Activated CD8-positive, alpha-beta T cell treated with anti-CD3 and anti-CD28 coated beads, Interleukin-2, amount 10 ng/mL, durations not matched to agents 7 days and 5 days (primary cell): ENCODE measurements around the gene SLC9A9. TPM values are rescaled to one million over a fixed set of nuclear protein-coding genes. Genes with fewer than 3 reads are reported as not detected.

Experiments used
- ATAC-seq: fragments of 150-1000 bp; cut with Tn5 transposase; one replicate; pipeline ENCODE4 v1.10.0; 2021; ENCODE audit warnings: moderate library complexity
- CTCF ChIA-PET: fragments of 350-600 bp; sonication (Branson Sonifier 250); formaldehyde crosslinking; loops from one replicate; lab custom pipeline; 2021; ENCODE audit warnings: antibody characterized with exemption; lab: Charles Lee
- POLR2A ChIA-PET: fragments of 350-600 bp; sonication (Branson Sonifier 250); formaldehyde crosslinking; loops from one replicate; lab custom pipeline; 2021; ENCODE audit warnings: antibody characterized with exemption; lab: Charles Lee
- DNase-seq: peaks from one replicate; pipeline ENCODE4 v3.0.0-alpha.2; 2020
- H3K27ac Mint-ChIP-seq: one replicate; pipeline ENCODE4 v1.8.0; 2021; ENCODE audit warnings: mild to moderate bottlenecking, mixed read lengths
- H3K27me3 Mint-ChIP-seq: one replicate; pipeline ENCODE4 v1.8.0; 2021; ENCODE audit warnings: low read depth, mixed read lengths
- H3K36me3 Mint-ChIP-seq: one replicate; pipeline ENCODE4 v1.8.0; 2021; ENCODE audit warnings: low read depth, mixed read lengths
- H3K4me1 Mint-ChIP-seq: one replicate; pipeline ENCODE4 v1.8.0; 2021; ENCODE audit warnings: low read depth, mixed read lengths
- H3K4me3 Mint-ChIP-seq: one replicate; pipeline ENCODE4 v1.8.0; 2021; ENCODE audit warnings: mild to moderate bottlenecking, mixed read lengths
- H3K9me3 Mint-ChIP-seq: one replicate; pipeline ENCODE4 v1.8.0; 2022; ENCODE audit warnings: mixed read lengths; ENCODE audit not compliant: insufficient read depth
- total RNA-seq, 2 experiments: library from RNA; stranded (reverse); gene quantifications; one replicate each; pipeline ENCODE4 v1.2.3, GENCODE V29; 2021

Gene SLC9A9
- total RNA-seq, 2 experiments from 2014 or later: 6.6 to 7.4 TPM

- Mint-ChIP-seq H3K27ac (no peak overlapping the region), H3K9me3 (no peaks in the 10 kb centered on the region), H3K4me3 (no peak overlapping the region), H3K27me3 (peaks cover 6% of the 10 kb centered on the region), H3K36me3 (no peaks in the 10 kb centered on the region), H3K4me1 (peaks cover 10% of the 10 kb centered on the region)
- no peak for DNase-seq
- ChIA-PET POLR2A (no interaction called here), CTCF (no interaction called here)
- ATAC-seq: no peak
Observed at GRCh38 chr3:143421556-143421955, 426.7 kb downstream of the SLC9A9 start.

GRCh38 chr3:143419611-143420010, 428.7 kb downstream of the SLC9A9 start:
- Mint-ChIP-seq H3K27ac (no peak overlapping the region), H3K9me3 (no peaks in the 10 kb centered on the region), H3K27me3 (peaks cover 6% of the 10 kb centered on the region), H3K4me3 (no peak overlapping the region), H3K36me3 (no peaks in the 10 kb centered on the region), H3K4me1 (peaks cover 12% of the 10 kb centered on the region)
- no peak for DNase-seq
- POLR2A ChIA-PET: no interaction called here
- ATAC-seq: no peak
- CTCF ChIA-PET: interaction anchor here (1.6 kb wide), 1 partner anchor 14 kb away, joined by 8 read pairs; no protein-coding TSS in a partner anchor

GRCh38 chr3:143418391-143418790, 429.9 kb downstream of the SLC9A9 start:
- no peak for DNase-seq
- no peak for ATAC-seq
- peaks cover 6% of the 10 kb centered on the region for H3K27me3 Mint-ChIP-seq
- H3K4me3 Mint-ChIP-seq: no peak overlapping the region
- no peaks in the 10 kb centered on the region for H3K9me3 Mint-ChIP-seq
- POLR2A ChIA-PET: no interaction called here
- H3K4me1 Mint-ChIP-seq: peaks cover 3% of the 10 kb centered on the region
- CTCF ChIA-PET: interaction anchor here (1.6 kb wide), 1 partner anchor 15 kb away, joined by 8 read pairs; no protein-coding TSS in a partner anchor
- no peaks in the 10 kb centered on the region for H3K36me3 Mint-ChIP-seq
- H3K27ac Mint-ChIP-seq: no peak overlapping the region

- Mint-ChIP-seq H3K4me3 (no peak overlapping the region), H3K27ac (no peak overlapping the region), H3K9me3 (no peaks in the 10 kb centered on the region), H3K27me3 (no peaks in the 10 kb centered on the region), H3K4me1 (peaks cover 3% of the 10 kb centered on the region), H3K36me3 (no peaks in the 10 kb centered on the region)
- DNase-seq (no peak), ATAC-seq (no peak)
- POLR2A ChIA-PET: no interaction called here
- CTCF ChIA-PET: no interaction called here
Observed at GRCh38 chr3:143416229-143416628, 432.0 kb downstream of the SLC9A9 start.

- Mint-ChIP-seq H3K36me3 (no peaks in the 10 kb centered on the region), H3K4me1 (peaks cover 3% of the 10 kb centered on the region), H3K9me3 (no peaks in the 10 kb centered on the region), H3K4me3 (no peak overlapping the region), H3K27ac (no peak overlapping the region), H3K27me3 (no peaks in the 10 kb centered on the region)
- no peak for DNase-seq
- ChIA-PET CTCF (interaction anchor here (0.6 kb wide), 1 partner anchor 35 kb away, joined by 3 read pairs; no protein-coding TSS in a partner anchor), POLR2A (no interaction called here)
- ATAC-seq: no peak
Observed at GRCh38 chr3:143414571-143415253, 433.6 kb downstream of the SLC9A9 start.

- H3K4me3 Mint-ChIP-seq: no peak overlapping the region
- no peaks in the 10 kb centered on the region for H3K9me3 Mint-ChIP-seq
- CTCF ChIA-PET: no interaction called here
- ATAC-seq: no peak
- POLR2A ChIA-PET: no interaction called here
- no peak overlapping the region for H3K27ac Mint-ChIP-seq
- no peak for DNase-seq
- no peaks in the 10 kb centered on the region for H3K36me3 Mint-ChIP-seq
- peaks cover 3% of the 10 kb centered on the region for H3K4me1 Mint-ChIP-seq
- H3K27me3 Mint-ChIP-seq: no peaks in the 10 kb centered on the region
Observed at GRCh38 chr3:143413372-143413771, 434.9 kb downstream of the SLC9A9 start.

- CTCF ChIA-PET: no interaction called here
- POLR2A ChIA-PET: no interaction called here
Observed at GRCh38 chr3:143412084-143412483, 436.2 kb downstream of the SLC9A9 start.

GRCh38 chr3:143410259-143410658, 438.0 kb downstream of the SLC9A9 start:
- ChIA-PET POLR2A (no interaction called here), CTCF (interaction anchor here (0.5 to 1.2 kb wide), 2 partner anchors 16 to 24 kb away, joined by 3 to 4 read pairs; no protein-coding TSS in a partner anchor)
- no peaks in the 10 kb centered on the region for H3K9me3 Mint-ChIP-seq
- ATAC-seq (no peak), DNase-seq (no peak)
- H3K4me3 Mint-ChIP-seq: no peak overlapping the region
- no peaks in the 10 kb centered on the region for H3K4me1 Mint-ChIP-seq
- H3K27ac Mint-ChIP-seq: no peak overlapping the region
- no peaks in the 10 kb centered on the region for H3K36me3 Mint-ChIP-seq
- no peaks in the 10 kb centered on the region for H3K27me3 Mint-ChIP-seq

More at GRCh38 chr3:143412084-143412483, 436.2 kb downstream of the SLC9A9 start:
- peaks cover 3% of the 10 kb centered on the region for H3K4me1 Mint-ChIP-seq
- no peak overlapping the region for H3K27ac Mint-ChIP-seq
- no peaks in the 10 kb centered on the region for H3K27me3 Mint-ChIP-seq
- DNase-seq (no peak), ATAC-seq (no peak)
- H3K36me3 Mint-ChIP-seq: no peaks in the 10 kb centered on the region
- no peaks in the 10 kb centered on the region for H3K9me3 Mint-ChIP-seq
- no peak overlapping the region for H3K4me3 Mint-ChIP-seq

GRCh38 chr3:143408771-143409170, 439.5 kb downstream of the SLC9A9 start:
- DNase-seq (no peak), ATAC-seq (no peak)
- Mint-ChIP-seq H3K9me3 (no peaks in the 10 kb centered on the region), H3K4me3 (no peak overlapping the region), H3K27ac (no peak overlapping the region), H3K4me1 (no peaks in the 10 kb centered on the region), H3K36me3 (no peaks in the 10 kb centered on the region), H3K27me3 (no peaks in the 10 kb centered on the region)
- POLR2A ChIA-PET: no interaction called here
- CTCF ChIA-PET: no interaction called here

- no peak for ATAC-seq
- Mint-ChIP-seq H3K27ac (no peak overlapping the region), H3K4me3 (no peak overlapping the region), H3K36me3 (no peaks in the 10 kb centered on the region), H3K4me1 (no peaks in the 10 kb centered on the region), H3K9me3 (no peaks in the 10 kb centered on the region), H3K27me3 (no peaks in the 10 kb centered on the region)
- ChIA-PET POLR2A (no interaction called here), CTCF (no interaction called here)
- DNase-seq: no peak
Observed at GRCh38 chr3:143402602-143403001, 445.7 kb downstream of the SLC9A9 start.

GRCh38 chr3:143396790-143397189, 451.5 kb downstream of the SLC9A9 start:
- Mint-ChIP-seq H3K27me3 (no peaks in the 10 kb centered on the region), H3K36me3 (no peaks in the 10 kb centered on the region), H3K4me3 (no peak overlapping the region), H3K4me1 (no peaks in the 10 kb centered on the region), H3K27ac (no peak overlapping the region), H3K9me3 (peaks cover 4% of the 10 kb centered on the region)
- no peak for ATAC-seq
- DNase-seq: no peak
- ChIA-PET CTCF (interaction anchor here (0.8 kb wide), 1 partner anchor 276 kb away, joined by 3 read pairs; no protein-coding TSS in a partner anchor), POLR2A (no interaction called here)

GRCh38 chr3:143389388-143389787, 458.9 kb downstream of the SLC9A9 start:
- no peak for DNase-seq
- ATAC-seq: no peak
- Mint-ChIP-seq H3K9me3 (peaks cover 8% of the 10 kb centered on the region), H3K4me3 (no peak overlapping the region), H3K36me3 (no peaks in the 10 kb centered on the region), H3K4me1 (no peaks in the 10 kb centered on the region), H3K27ac (no peak overlapping the region), H3K27me3 (no peaks in the 10 kb centered on the region)
- POLR2A ChIA-PET: interaction anchor here (0.6 kb wide), 1 partner anchor 231 kb away, joined by 4 read pairs; no protein-coding TSS in a partner anchor
- CTCF ChIA-PET: no interaction called here
